ENCODE measurements around the gene ATN1. TPM values are rescaled to one million over a fixed set of nuclear protein-coding genes. Genes with fewer than 3 reads are reported as not detected.

Gene ATN1
- total RNA-seq, 1 donor from 2014 or later = 7.7 TPM

GRCh38 chr12:6944381-6945186, 16.8 kb downstream of the ATN1 start:
- DNase-seq (ENCODE audit: low read depth in 2 of 2) = peak; percentile 91 to 94

DNA sequence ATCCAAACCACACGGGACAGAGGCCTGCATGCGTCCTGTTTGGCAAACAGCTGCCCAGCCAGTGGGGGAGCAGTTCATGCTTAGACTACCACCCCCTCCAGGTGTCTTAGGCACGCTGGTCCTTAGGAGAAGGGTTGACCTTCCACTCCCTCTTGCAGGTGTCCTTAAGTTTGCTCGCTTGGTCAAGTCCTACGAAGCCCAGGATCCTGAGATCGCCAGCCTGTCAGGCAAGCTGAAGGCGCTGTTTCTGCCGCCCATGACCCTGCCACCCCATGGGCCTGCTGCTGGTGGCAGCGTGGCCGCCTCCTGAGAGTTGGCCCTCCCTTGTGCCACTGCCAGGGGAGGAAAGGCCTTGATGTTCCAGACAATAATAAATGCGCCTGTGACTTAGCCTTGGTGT, 17.9 kb downstream of the ATN1 start:
- DNase-seq (ENCODE audit: low read depth in 2 of 2) = no peak

GRCh38 chr12:6946033-6946919, 18.5 kb downstream of the ATN1 start:
- DNase-seq (ENCODE audit: low read depth in 2 of 2) = peak in 1 of 2 donors; percentile 72

DNA sequence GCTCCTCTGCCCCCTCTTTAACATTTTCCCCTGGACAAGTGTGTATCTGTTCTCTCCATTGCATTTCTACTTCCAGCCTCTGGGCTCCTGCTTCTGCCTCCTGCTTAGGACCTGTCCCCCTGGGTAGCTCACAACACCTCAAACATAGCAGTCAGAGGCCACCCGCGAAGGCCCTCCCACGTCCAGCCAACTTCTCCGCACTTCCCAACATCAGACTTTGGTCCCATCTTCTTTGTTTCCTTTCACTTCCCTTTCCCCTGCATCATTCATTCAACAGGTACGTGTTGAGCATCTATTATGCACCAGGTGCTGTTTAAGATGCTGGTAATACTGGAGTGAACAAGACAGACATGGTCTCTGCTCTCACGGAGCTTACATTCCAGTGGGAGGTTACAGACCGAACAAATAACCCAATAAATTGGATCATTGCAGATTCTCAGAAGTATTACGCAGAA, 19.2 kb downstream of the ATN1 start:
- no peak for DNase-seq (ENCODE audit: low read depth in 2 of 2)

DNA sequence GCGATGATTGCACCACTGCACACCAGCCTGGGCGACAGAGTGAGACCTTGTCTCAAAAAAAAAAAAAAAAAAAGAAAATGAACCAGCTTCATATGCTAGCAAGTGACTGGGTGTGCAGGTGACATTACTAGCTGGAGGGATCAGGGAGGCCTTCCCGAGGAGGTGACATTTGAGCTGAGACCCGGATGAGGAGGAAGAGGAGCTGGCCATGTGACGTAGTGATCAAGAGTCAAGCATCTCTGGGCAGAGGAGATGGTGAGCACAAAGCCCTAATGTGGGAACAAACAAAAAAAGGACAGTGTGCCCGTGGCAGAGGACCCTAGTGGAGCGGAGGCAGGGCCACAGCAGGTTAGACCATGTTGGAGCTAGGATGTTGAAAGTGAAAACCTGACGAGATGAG, 19.9 kb downstream of the ATN1 start:
- no peak for DNase-seq (ENCODE audit: low read depth in 2 of 2)

GRCh38 chr12:6948873-6949594, 21.3 kb downstream of the ATN1 start:
- no peak for DNase-seq (ENCODE audit: low read depth in 2 of 2)

GRCh38 chr12:6950401-6950801, 22.6 kb downstream of the ATN1 start:
- no peak for DNase-seq (ENCODE audit: low read depth in 2 of 2)

DNA sequence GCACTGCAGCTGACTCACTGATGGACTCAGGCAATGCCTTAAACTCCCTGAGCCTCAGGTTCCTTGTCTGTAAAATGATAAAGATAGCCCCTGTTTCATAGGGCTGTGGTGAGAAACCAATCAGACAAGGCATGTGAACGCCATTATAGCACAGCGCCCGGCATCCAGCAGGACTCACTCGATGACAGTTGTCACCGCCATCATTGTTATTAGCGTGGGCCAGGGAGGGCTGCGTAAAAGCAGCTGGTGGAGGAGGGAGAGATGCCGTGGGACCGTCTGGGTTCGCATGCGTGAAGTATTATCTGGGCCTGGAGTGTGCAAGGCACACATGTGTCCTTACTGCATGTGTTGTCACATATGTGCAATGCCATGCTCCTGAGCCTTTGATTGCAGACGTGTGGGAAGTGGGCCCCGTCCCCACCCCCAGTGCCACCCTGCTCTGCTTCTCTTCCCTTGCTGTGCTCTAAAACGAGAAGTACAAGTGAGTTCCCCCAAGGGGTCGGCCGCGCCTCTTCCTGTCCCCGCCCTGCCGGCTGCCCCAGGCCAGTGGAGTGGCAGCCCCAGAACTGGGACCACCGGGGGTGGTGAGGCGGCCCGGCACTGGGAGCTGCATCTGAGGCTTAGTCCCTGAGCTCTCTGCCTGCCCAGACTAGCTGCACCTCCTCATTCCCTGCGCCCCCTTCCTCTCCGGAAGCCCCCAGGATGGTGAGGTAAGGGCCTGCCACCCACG, 23.2 kb downstream of the ATN1 start, which contains the start of gene PTPN6:
Gene PTPN6 (plus strand): TSS at position 546 of the 730 bp plus-strand sequence. CDS start 157 bp downstream, at position 703.
- no peak for DNase-seq (ENCODE audit: low read depth in 2 of 2)

GRCh38 chr12:6951551-6952120, 23.9 kb downstream of the ATN1 start:
- DNase-seq (ENCODE audit: low read depth in 2 of 2) = no peak

DNA sequence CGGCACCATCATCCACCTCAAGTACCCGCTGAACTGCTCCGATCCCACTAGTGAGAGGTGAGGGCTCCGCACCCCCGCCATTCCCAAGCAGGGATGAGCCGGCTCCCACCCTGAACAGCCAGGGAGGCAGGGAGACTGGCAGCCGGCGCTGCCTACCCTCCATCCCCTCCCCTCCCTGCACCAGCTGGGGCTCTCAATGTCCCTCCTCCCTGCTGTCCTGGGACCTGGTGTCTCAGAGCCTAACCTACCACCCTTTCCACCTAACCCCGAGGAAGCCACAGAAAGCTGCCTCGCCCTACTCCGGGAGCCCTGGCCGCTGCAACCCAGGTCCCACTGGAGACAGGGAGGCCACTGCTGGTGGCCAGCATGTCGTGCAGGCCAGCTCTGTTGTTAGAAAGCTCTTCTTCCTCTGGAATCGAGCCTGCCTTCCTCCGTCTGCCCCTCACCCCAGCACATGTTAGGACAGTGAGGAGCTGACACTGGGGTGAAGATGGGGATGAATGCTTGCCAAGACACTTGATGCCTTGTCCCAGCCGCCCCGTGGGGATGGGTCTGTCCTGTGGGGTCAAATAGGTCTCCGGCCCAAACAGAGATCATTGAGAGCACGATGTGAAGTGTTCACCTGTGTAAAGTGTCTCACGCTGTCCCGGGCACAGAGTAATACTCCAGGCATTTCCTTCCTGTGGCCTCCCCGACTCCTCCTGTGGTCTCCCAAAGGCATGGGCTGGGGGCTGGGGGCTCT, 24.5 kb downstream of the ATN1 start:
- DNase-seq (ENCODE audit: low read depth in 2 of 2) = no peak

DNA sequence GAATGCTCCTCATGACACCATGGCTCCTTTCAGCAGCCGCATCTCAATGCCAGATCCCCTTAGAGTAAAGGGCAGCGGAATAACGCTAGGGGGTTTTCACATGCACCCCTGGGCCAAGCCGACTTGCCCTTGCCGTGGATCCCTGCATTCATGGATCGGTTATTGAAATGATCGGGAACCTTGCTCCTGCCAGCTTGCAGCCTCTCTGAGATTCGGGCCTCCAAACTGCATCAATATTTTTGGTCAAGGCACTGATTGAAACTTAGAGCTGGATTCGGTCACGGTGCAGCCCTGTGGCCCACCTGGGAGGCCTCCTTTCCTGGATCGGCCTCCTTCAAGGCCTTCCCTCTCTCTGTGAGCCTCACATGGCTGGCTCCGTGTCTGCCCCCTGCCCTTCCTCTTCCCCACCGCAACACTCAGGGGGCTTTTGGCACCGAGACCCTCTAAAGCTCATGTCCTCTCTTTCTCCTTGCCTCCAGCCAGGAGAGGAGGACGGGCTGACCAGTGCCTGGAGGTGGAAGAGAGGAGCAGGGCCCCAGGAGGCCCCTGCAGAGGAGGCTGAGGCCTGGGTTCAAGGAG, 25.2 kb downstream of the ATN1 start:
- no peak for DNase-seq (ENCODE audit: low read depth in 2 of 2)

- DNase-seq (ENCODE audit: low read depth in 2 of 2) = peak in 1 of 2 donors; percentile 50
Measured at GRCh38 chr12:6953442-6954315, 25.9 kb downstream of the ATN1 start.

DNA sequence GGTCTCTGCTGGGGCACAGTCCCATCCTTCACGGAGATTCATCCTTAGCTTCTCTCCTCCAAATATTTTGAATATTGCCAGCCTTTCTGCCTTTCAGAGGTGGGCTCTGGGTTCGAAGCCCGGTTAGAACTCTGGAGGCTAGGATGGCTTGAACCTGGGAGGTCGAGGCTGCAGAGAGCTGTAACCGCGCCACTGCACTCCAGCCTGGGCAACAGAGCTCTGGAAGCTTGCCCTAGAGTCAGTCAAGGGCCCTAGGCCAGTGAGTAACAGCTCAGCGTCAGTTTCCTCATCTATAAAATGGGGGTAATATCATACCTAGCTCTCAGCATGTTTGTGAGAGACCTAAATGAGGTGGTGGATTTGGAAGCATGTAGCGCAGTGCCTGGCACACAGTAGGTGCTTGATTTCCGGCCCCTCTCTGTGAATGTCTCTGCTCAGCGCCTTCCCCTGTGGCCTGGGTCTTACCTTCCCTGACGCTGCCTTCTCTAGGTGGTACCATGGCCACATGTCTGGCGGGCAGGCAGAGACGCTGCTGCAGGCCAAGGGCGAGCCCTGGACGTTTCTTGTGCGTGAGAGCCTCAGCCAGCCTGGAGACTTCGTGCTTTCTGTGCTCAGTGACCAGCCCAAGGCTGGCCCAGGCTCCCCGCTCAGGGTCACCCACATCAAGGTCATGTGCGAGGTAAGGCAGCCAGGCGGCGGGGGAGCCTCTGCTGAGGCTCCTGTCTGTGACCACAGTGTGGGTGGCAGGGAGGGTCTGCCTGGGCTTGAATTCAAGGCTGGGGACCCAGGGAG, 26.8 kb downstream of the ATN1 start:
- no peak for DNase-seq (ENCODE audit: low read depth in 2 of 2)

DNA sequence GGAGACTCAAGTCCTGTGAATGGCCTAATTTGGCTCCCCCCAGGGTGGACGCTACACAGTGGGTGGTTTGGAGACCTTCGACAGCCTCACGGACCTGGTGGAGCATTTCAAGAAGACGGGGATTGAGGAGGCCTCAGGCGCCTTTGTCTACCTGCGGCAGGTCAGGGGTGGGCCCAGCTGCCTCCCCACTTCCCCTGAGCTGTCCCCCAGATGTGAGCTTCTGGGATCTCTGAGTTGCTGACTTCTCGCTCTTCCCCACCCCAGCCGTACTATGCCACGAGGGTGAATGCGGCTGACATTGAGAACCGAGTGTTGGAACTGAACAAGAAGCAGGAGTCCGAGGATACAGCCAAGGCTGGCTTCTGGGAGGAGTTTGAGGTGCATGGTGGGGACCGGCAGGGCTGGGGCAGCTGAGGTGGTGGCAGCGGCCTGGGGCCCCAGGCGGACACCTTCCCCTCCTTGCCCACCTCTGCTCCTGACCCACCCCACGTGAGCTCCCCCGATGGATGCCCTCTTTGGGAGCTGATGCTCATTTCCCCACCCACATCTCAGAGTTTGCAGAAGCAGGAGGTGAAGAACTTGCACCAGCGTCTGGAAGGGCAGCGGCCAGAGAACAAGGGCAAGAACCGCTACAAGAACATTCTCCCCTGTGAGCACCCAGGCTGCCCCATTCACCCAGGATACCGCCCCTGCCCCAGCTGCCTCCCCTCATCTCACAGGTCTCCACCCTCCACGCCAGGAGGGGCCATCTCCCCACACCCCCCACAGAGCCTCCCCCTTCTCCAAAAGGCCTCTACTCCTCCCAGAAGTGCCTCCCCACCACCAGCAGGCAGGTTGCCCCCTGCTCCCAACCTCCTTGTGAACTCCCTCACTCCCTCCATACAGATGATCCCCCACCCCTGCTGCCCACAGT, 27.6 kb downstream of the ATN1 start:
- no peak for DNase-seq (ENCODE audit: low read depth in 2 of 2)

GRCh38 chr12:6956021-6956727, 28.4 kb downstream of the ATN1 start:
- no peak for DNase-seq (ENCODE audit: low read depth in 2 of 2)

DNA sequence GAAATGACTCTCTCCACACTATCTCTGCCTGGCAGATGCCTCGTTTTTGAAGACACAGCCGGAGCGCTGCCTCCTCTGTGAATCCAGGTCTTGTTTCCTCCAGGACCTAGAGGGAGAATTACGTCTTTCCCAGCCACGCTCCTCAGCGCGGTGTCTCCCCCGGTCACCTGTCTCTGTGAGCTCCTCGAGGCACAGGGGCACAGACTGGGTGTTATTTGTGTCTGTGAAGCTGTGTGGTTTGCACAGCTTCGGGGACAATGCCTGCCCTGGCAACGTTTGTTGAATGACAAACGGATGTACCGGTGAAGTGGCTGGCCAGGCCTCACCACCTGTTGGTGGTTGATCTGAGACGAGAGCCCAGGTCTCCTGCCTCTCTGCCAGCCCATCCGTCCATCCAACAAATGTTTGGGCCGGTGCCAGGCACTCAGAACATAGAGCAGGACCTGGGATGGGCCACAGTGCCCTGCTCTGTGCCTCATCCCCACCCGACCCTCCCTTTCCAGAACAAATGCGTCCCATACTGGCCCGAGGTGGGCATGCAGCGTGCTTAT, 29.5 kb downstream of the ATN1 start:
- DNase-seq (ENCODE audit: low read depth in 2 of 2) = no peak

Data from lung microvascular endothelial cell (primary cell).